ENCODE results near the gene TEKT1. TPM values are rescaled to one million over a fixed set of nuclear protein-coding genes. Genes with fewer than 3 reads are reported as not detected.

TEKT1 gene
- total RNA-seq, 1 donor from 2014 or later, result not detected

GRCh38 chr17:6755731-6756184, 75.8 kb downstream of the TEKT1 start, which contains the start of gene XAF1:
XAF1 (plus strand) TSS chr17:6756046; CDS start chr17:6756079, 33 bp downstream.
- Mint-ChIP-seq H3K27me3 (peaks cover 18% of the 10 kb centered on the region), H3K9me3 (ENCODE audit: low read depth) (no peaks in the 10 kb centered on the region), H3K27ac (no peak within 1 kb of the TSS), H3K4me3 (ENCODE audit: low read depth) (no peak within 1 kb of the TSS), H3K36me3 (ENCODE audit: insufficient read depth) (no peaks in the 10 kb centered on the region), H3K4me1 (ENCODE audit: low read depth) (no peaks in the 10 kb centered on the region)
- DNase-seq (ENCODE audit: low spot score, unreplicated experiment), result no peak
- TF ChIP-seq CTCF (IDR thresholded peaks at IDR 0.05; ENCODE audit: unreplicated experiment), result no peak

- no peak for DNase-seq (ENCODE audit: low spot score, unreplicated experiment)
- Mint-ChIP-seq H3K4me1 (ENCODE audit: low read depth) (no peaks in the 10 kb centered on the region), H3K27ac (no peak overlapping the region), H3K36me3 (ENCODE audit: insufficient read depth) (no peaks in the 10 kb centered on the region), H3K9me3 (ENCODE audit: low read depth) (no peaks in the 10 kb centered on the region), H3K4me3 (ENCODE audit: low read depth) (no peak overlapping the region), H3K27me3 (peaks cover 18% of the 10 kb centered on the region)
- no peak for TF ChIP-seq CTCF (IDR thresholded peaks at IDR 0.05; ENCODE audit: unreplicated experiment)
These were observed 76.2 kb downstream of the TEKT1 start for GRCh38 chr17:6755281-6755680.

GRCh38 chr17:6753546-6753945, 78.0 kb downstream of the TEKT1 start:
- Mint-ChIP-seq H3K9me3 (ENCODE audit: low read depth) (no peaks in the 10 kb centered on the region), H3K4me3 (ENCODE audit: low read depth) (no peak overlapping the region), H3K27ac (no peak overlapping the region), H3K4me1 (ENCODE audit: low read depth) (no peaks in the 10 kb centered on the region), H3K36me3 (ENCODE audit: insufficient read depth) (no peaks in the 10 kb centered on the region), H3K27me3 (peaks cover 18% of the 10 kb centered on the region)
- no peak for DNase-seq (ENCODE audit: low spot score, unreplicated experiment)
- no peak for TF ChIP-seq CTCF (IDR thresholded peaks at IDR 0.05; ENCODE audit: unreplicated experiment)

- H3K27me3 Mint-ChIP-seq, result peaks cover 15% of the 10 kb centered on the region
- H3K4me1 Mint-ChIP-seq (ENCODE audit: low read depth), result no peaks in the 10 kb centered on the region
- no peak for DNase-seq (ENCODE audit: low spot score, unreplicated experiment)
- TF ChIP-seq CTCF (IDR thresholded peaks at IDR 0.05; ENCODE audit: unreplicated experiment), result no peak
- H3K27ac Mint-ChIP-seq, result no peak overlapping the region
- no peaks in the 10 kb centered on the region for H3K9me3 Mint-ChIP-seq (ENCODE audit: low read depth)
- H3K36me3 Mint-ChIP-seq (ENCODE audit: insufficient read depth), result no peaks in the 10 kb centered on the region
- no peak overlapping the region for H3K4me3 Mint-ChIP-seq (ENCODE audit: low read depth)
These were observed 78.5 kb downstream of the TEKT1 start for GRCh38 chr17:6753006-6753445.

GRCh38 chr17:6752068-6752909, 79.2 kb downstream of the TEKT1 start:
- peaks cover 14% of the 10 kb centered on the region for H3K27me3 Mint-ChIP-seq
- H3K36me3 Mint-ChIP-seq (ENCODE audit: insufficient read depth), result no peaks in the 10 kb centered on the region
- TF ChIP-seq CTCF (IDR thresholded peaks at IDR 0.05; ENCODE audit: unreplicated experiment), result no peak
- no peak overlapping the region for H3K4me3 Mint-ChIP-seq (ENCODE audit: low read depth)
- no peaks in the 10 kb centered on the region for H3K4me1 Mint-ChIP-seq (ENCODE audit: low read depth)
- no peak for DNase-seq (ENCODE audit: low spot score, unreplicated experiment)
- no peaks in the 10 kb centered on the region for H3K9me3 Mint-ChIP-seq (ENCODE audit: low read depth)
- no peak overlapping the region for H3K27ac Mint-ChIP-seq
